Parathyroid adenoma (tissue), 2 donors: Measurements from ENCODE around the gene OPALIN.

Source experiments
- H2AFZ ChIP-seq: fragments of 300-600 bp; sonication (generic); one replicate; pipeline ENCODE4 v1.7.0; 2017; ENCODE audit warnings: antibody characterized with exemption, mild to moderate bottlenecking
- H3K27ac ChIP-seq: fragments of 300-600 bp; sonication (generic); one replicate; pipeline ENCODE4 v1.7.0; 2017
- H3K27me3 ChIP-seq: fragments of 300-600 bp; sonication (generic); one replicate; pipeline ENCODE4 v1.7.0; 2017; ENCODE audit warnings: low read length; ENCODE audit not compliant: control insufficient read depth, insufficient read depth
- H3K36me3 ChIP-seq: fragments of 300-600 bp; sonication (generic); one replicate; pipeline ENCODE4 v1.7.0; 2017; ENCODE audit warnings: low read length; ENCODE audit not compliant: control insufficient read depth, insufficient read depth
- H3K4me1 ChIP-seq: fragments of 300-600 bp; sonication (generic); one replicate; pipeline ENCODE4 v1.7.0; 2017; ENCODE audit warnings: control low read depth
- H3K4me2 ChIP-seq: fragments of 300-600 bp; sonication (generic); one replicate; pipeline ENCODE4 v1.7.0; 2017; ENCODE audit warnings: low read length
- H3K4me3 ChIP-seq: fragments of 300-600 bp; sonication (generic); one replicate; pipeline ENCODE4 v1.7.0; 2017; ENCODE audit warnings: low read depth, low read length
- H3K79me2 ChIP-seq: fragments of 300-600 bp; sonication (generic); one replicate; pipeline ENCODE4 v1.7.0; 2017; ENCODE audit warnings: control low read depth
- H3K9ac ChIP-seq: fragments of 300-600 bp; sonication (generic); one replicate; pipeline ENCODE4 v1.7.0; 2017; ENCODE audit warnings: mild to moderate bottlenecking
- H3K9me3 ChIP-seq: fragments of 300-600 bp; sonication (generic); one replicate; pipeline ENCODE4 v1.7.0; 2017; ENCODE audit warnings: low read length; ENCODE audit not compliant: control insufficient read depth
- CTCF ChIP-seq: fragments of 300-600 bp; sonication (generic); IDR thresholded peaks from one replicate; pipeline ENCODE4 v1.7.0; 2017; ENCODE audit warnings: antibody characterized with exemption, mild to moderate bottlenecking
- donor health status: primary hyperparathyroidism.

Gene OPALIN

DNA sequence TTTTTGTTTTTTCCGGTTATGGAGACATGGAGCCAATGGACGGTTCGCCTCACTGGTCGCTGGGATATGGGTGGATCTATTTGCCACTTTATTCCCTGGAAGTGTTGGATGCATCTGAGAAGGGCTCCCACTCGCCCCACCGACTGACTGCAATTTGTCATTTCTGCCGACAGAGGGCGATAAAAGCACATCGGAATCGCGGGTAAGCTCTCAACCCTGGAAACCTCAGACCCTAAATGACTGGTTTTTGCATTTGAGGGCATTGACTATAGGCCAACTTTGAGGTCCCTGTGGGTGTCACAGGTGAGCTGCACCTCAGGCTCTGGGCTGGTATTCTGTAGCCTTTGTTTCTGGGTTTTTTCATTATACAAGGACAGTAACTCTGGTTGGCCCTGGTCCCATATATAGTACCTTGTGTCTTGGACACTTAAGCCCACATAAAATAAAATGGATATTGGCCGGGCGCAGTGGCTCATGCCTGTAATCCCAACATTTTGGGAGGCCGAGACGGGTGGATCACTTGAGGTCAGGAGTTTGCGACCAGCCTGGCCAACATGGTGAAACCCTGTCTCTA is 11.9 kb upstream of the OPALIN start:
- Histone ChIP-seq H3K4me3 (no peak overlapping the region), H3K9ac (no peak overlapping the region)
- TF ChIP-seq CTCF, result peak; percentile 80

DNA sequence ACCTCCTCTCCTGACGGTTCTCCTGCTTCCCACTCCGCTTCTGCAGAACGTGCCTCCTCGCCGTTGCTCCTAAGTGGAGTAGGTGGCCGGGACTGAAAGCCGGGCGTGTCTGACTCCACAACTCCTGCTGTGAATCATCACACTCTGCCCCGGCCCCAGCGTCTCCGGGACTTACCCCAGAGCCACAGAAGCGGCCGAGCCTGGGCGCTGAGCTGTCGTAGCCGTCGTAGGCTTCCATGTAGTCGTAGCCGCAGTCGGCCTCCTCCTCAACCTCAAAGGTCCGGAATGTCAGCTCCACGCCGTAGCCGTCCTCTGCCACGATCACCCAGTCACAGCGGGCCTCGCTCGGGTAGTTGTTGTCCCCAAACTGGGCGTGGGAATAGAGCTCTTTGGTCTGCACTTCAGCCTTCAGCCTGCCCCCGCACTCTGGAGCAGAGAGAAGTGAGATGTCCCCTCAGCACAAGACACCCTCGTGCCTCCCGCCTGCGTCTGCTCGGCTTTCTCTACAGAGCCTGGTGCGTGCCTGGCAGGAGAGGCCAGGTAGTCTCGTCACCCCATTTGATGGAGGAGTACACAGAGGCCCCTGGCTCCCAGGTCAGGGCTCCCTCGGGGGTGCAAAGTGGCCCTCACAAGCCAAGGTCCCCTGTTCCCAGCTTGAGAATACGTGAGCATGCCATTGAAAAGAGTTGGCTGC is 11.2 kb upstream of the OPALIN start:
- no peak overlapping the region for H3K4me2 ChIP-seq
- no peak overlapping the region for H2AFZ ChIP-seq
- H3K9ac ChIP-seq, result no peak overlapping the region
- H3K4me3 ChIP-seq, result no peak overlapping the region
- no peaks in the 10 kb centered on the region for H3K79me2 ChIP-seq
- no peaks in the 10 kb centered on the region for H3K9me3 ChIP-seq
- H3K36me3 ChIP-seq, result no peaks in the 10 kb centered on the region
- H3K4me1 ChIP-seq, result no peaks in the 10 kb centered on the region
- H3K27me3 ChIP-seq, result no peaks in the 10 kb centered on the region
- H3K27ac ChIP-seq, result no peak overlapping the region
- TF ChIP-seq CTCF, result no peak

More for the DNA sequence above, 11.9 kb upstream of the OPALIN start:
- no peak overlapping the region for H3K27ac ChIP-seq
- H3K27me3 ChIP-seq, result no peaks in the 10 kb centered on the region
- H3K36me3 ChIP-seq, result no peaks in the 10 kb centered on the region
- H3K79me2 ChIP-seq, result no peaks in the 10 kb centered on the region
- no peaks in the 10 kb centered on the region for H3K9me3 ChIP-seq
- no peak overlapping the region for H2AFZ ChIP-seq
- H3K4me2 ChIP-seq, result no peak overlapping the region
- H3K4me1 ChIP-seq, result peaks cover 2% of the 10 kb centered on the region

GRCh38 chr10:96368971-96369370 is 10.2 kb upstream of the OPALIN start:
- no peak overlapping the region for H2AFZ ChIP-seq
- H3K4me3 ChIP-seq, result no peak overlapping the region
- H3K79me2 ChIP-seq, result no peaks in the 10 kb centered on the region
- H3K9ac ChIP-seq, result no peak overlapping the region
- H3K9me3 ChIP-seq, result no peaks in the 10 kb centered on the region
- no peaks in the 10 kb centered on the region for H3K27me3 ChIP-seq
- no peaks in the 10 kb centered on the region for H3K4me1 ChIP-seq
- no peak for TF ChIP-seq CTCF
- no peak overlapping the region for H3K27ac ChIP-seq
- H3K36me3 ChIP-seq, result no peaks in the 10 kb centered on the region
- H3K4me2 ChIP-seq, result no peak overlapping the region

DNA sequence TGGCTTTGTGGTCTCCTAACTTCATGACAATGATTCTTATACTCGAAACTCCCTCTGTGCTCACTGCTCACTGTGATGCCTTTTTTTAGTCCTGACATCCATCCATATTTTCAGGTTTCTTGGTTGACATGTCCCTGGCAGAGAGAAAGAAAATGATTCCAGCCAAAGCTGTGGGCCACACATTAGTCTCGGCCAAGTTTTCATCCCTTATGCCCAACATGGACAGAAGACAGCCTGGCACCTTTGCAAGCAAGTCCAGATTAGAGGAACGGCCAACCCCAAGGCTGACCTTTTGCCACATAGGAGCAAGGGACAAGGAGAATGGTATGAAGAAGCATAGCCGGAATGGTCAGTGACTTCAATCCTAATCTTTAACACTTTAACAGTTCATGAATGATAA is 8.7 kb upstream of the OPALIN start:
- no peaks in the 10 kb centered on the region for H3K79me2 ChIP-seq
- no peaks in the 10 kb centered on the region for H3K9me3 ChIP-seq
- H3K4me1 ChIP-seq, result no peaks in the 10 kb centered on the region
- H3K4me3 ChIP-seq, result no peak overlapping the region
- no peak for TF ChIP-seq CTCF
- no peak overlapping the region for H2AFZ ChIP-seq
- no peaks in the 10 kb centered on the region for H3K27me3 ChIP-seq
- no peaks in the 10 kb centered on the region for H3K36me3 ChIP-seq
- H3K27ac ChIP-seq, result no peak overlapping the region
- no peak overlapping the region for H3K9ac ChIP-seq
- no peak overlapping the region for H3K4me2 ChIP-seq

DNA sequence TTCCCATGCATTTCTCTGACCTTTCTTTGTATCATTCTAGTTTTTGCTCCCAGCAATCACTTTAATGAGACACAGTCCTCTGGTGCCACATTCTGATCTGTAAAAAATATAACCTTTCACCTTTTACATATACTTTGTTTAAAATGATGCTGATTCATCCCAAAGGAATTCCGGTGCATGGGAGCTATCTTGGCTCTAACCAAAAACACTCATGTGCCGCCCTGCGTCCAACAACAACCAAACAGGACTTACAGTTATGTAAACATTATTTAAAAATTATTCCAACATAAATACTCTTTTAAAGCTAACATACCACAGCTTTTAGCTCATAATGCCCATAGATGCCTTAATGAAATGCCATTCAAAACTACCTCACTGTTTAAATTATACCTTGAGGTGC is 7.7 kb upstream of the OPALIN start:
- H3K4me3 ChIP-seq, result no peak overlapping the region

More for the DNA sequence above, 7.7 kb upstream of the OPALIN start:
- no peaks in the 10 kb centered on the region for H3K36me3 ChIP-seq
- no peaks in the 10 kb centered on the region for H3K27me3 ChIP-seq
- no peaks in the 10 kb centered on the region for H3K9me3 ChIP-seq
- no peak overlapping the region for H3K9ac ChIP-seq
- TF ChIP-seq CTCF, result no peak
- no peaks in the 10 kb centered on the region for H3K79me2 ChIP-seq
- no peak overlapping the region for H3K27ac ChIP-seq
- H2AFZ ChIP-seq, result no peak overlapping the region
- H3K4me2 ChIP-seq, result no peak overlapping the region
- no peaks in the 10 kb centered on the region for H3K4me1 ChIP-seq
